Right lobe of liver (tissue), 4 donors: ENCODE measurements around the gene PARVG.

Experiments used
- CTCF ChIP-seq, 4 donors: fragments of 200-600 bp in 3 of 4; fragments of 450-650 bp in 1 of 4; IDR thresholded peaks; one replicate each; pipeline versions ENCODE4 v1.5.1 to v1.8.0; 2016 to 2022; ENCODE audit warnings: antibody characterized with exemption in 4 of 4, mild to moderate bottlenecking in 2 of 4
- POLR2A ChIP-seq: fragments of 450-650 bp; IDR thresholded peaks from one replicate; pipeline ENCODE4 v1.6.1; 2017; ENCODE audit warnings: antibody characterized with exemption, mild to moderate bottlenecking
- donor health status: DM: no; HTN: no; CAD: no.
- donor health status: DM: no; HTN: no; CAD: no.
- donor health status: DM: no; HTN: yes; CAD: no.

DNA sequence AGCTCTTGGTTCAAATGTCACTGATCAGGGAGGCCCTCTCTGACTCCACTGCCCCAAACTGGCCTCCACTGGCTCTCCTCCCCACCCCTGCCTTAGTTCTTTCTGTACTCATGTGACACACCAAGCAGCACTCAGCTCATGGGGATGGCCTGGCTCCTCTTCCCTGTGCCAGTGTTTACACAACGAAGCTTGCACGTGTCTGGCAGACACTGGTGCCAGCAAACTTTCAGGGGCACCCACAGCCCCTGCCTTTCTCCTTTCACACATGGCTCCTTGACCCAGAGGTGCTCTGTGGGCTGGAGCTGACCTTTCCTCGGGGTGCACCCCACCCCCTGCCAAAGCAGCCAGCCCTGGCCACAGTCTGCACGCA is 37.6 kb upstream of the PARVG start:
- TF ChIP-seq POLR2A (no peak), CTCF (IDR thresholded peaks at IDR 0.05) (no peak)
